GM04503 (cell line): ENCODE results near the gene GCLM.
"Not testable (repeated sequence)": the region's sequence is repeated elsewhere in the genome, so short reads cannot be mapped to it uniquely, and the experiment has no call there.

Experiments
- DNase-seq: peaks from one replicate; pipeline ENCODE4 v3.0.0-alpha.2; 2012; ENCODE audit warnings: low read depth

GCLM gene

GRCh38 chr1:93888900-93889299 is 20.3 kb downstream of the GCLM start:
- DNase-seq, result no peak

- DNase-seq, result no peak
These were observed 27.0 kb downstream of the GCLM start for GRCh38 chr1:93882269-93882668.

- DNase-seq, result no peak
These were observed 28.5 kb downstream of the GCLM start for GRCh38 chr1:93880731-93881130.

- DNase-seq, result peak; percentile 58
These were observed 30.2 kb downstream of the GCLM start, which contains the start of gene DNTTIP2 for GRCh38 chr1:93878889-93879586. Gene DNTTIP2 (minus strand): TSS chr1:93879206. CDS start chr1:93879148, 58 bp downstream.

GRCh38 chr1:93878501-93878888 is 30.7 kb downstream of the GCLM start:
- DNase-seq, result peak; percentile 4

- no peak for DNase-seq
These were observed 31.7 kb downstream of the GCLM start for GRCh38 chr1:93877529-93877928.

- DNase-seq, result no peak
These were observed 33.0 kb downstream of the GCLM start for GRCh38 chr1:93876244-93876643.

- DNase-seq, result no peak
These were observed 35.1 kb downstream of the GCLM start for GRCh38 chr1:93874025-93874651.

- no peak for DNase-seq
These were observed 37.9 kb downstream of the GCLM start for GRCh38 chr1:93871366-93871765.

GRCh38 chr1:93869653-93870052 is 39.6 kb downstream of the GCLM start:
- no peak for DNase-seq

- not testable (repeated sequence) for DNase-seq
These were observed 40.7 kb downstream of the GCLM start for GRCh38 chr1:93868492-93868891.

GRCh38 chr1:93865253-93865652 is 44.0 kb downstream of the GCLM start:
- DNase-seq, result no peak

GRCh38 chr1:93864175-93864574 is 45.1 kb downstream of the GCLM start:
- DNase-seq, result no peak

- not testable (repeated sequence) for DNase-seq
These were observed 51.6 kb downstream of the GCLM start for GRCh38 chr1:93857653-93858052.

- not testable (repeated sequence) for DNase-seq
These were observed 53.2 kb downstream of the GCLM start for GRCh38 chr1:93855983-93856382.

- no peak for DNase-seq
These were observed 55.3 kb downstream of the GCLM start for GRCh38 chr1:93853940-93854339.

- DNase-seq, result no peak
These were observed 57.4 kb downstream of the GCLM start for GRCh38 chr1:93851878-93852277.

- no peak for DNase-seq
These were observed 57.9 kb downstream of the GCLM start for GRCh38 chr1:93851327-93851712.

GRCh38 chr1:93850687-93851326 is 58.4 kb downstream of the GCLM start:
- not testable (repeated sequence) for DNase-seq

GRCh38 chr1:93848350-93848883 is 60.8 kb downstream of the GCLM start:
- DNase-seq, result no peak

GRCh38 chr1:93847811-93848288 is 61.4 kb downstream of the GCLM start:
- DNase-seq, result no peak

GRCh38 chr1:93846992-93847810 is 62.0 kb downstream of the GCLM start:
- no peak for DNase-seq
